Esophagus squamous epithelium (tissue), 5 donors: Measurements from ENCODE around the gene CDKN2A. TPM values are rescaled to one million over a fixed set of nuclear protein-coding genes. Genes with fewer than 3 reads are reported as not detected.

Source experiments
- DNase-seq: peaks from one replicate; lab custom pipeline; 2025; lab: John Stamatoyannopoulos, UW
- H3K27ac ChIP-seq, 4 donors: fragments of 200-600 bp; sonication (generic); one replicate each; pipeline ENCODE4 v1.5.1; 2016 to 2019; ENCODE audit warnings: mild to moderate bottlenecking in 1 of 4
- H3K27me3 ChIP-seq, 4 donors: fragments of 200-600 bp; sonication (generic); 1 replicate in 3 of 4; 2 replicates in 1 of 4; pipeline versions ENCODE4 v1.5.1 to v1.6.0; 2017 to 2021; ENCODE audit warnings: antibody characterized with exemption in 1 of 4
- H3K36me3 ChIP-seq, 3 donors: fragments of 200-600 bp; sonication (generic); one replicate each; pipeline ENCODE4 v1.5.1; 2016 to 2019
- H3K4me1 ChIP-seq, 3 donors: fragments of 200-600 bp; sonication (generic); one replicate each; pipeline ENCODE4 v1.5.1; 2017 to 2019
- H3K4me3 ChIP-seq, 4 donors: fragments of 200-600 bp; sonication (generic); 1 replicate in 3 of 4; 2 replicates in 1 of 4; pipeline ENCODE4 v1.5.1; 2016 to 2019; ENCODE audit warnings: mild to moderate bottlenecking in 2 of 4, moderate library complexity in 1 of 4
- H3K9me3 ChIP-seq, 3 donors: fragments of 200-600 bp; sonication (generic); one replicate each; pipeline ENCODE4 v1.5.1; 2016 to 2019
- POLR2A ChIP-seq, 4 donors: fragments of 450-650 bp; IDR thresholded peaks; one replicate each; pipeline ENCODE4 v1.6.1; 2017; ENCODE audit warnings: antibody characterized with exemption in 4 of 4, mild to moderate bottlenecking in 4 of 4, moderate library complexity in 3 of 4
- WGBS, 2 donors: methylation state at CpG; one replicate each; pipeline ENCODE4 v1.1.5; 2018; 5-methylcytosine and 5-hydroxymethylcytosine counted together
- intact Hi-C: fragments of 100-400 bp; cut with DNase I; formaldehyde crosslinking; loops from one replicate; pipeline ENCODE4 v1.15.0; 2022
- total RNA-seq, 4 donors: library from RNA; depleted of rRNA; stranded (reverse); fragments of >200 nt; gene quantifications; one replicate each; pipeline ENCODE4 v1.1.0, GENCODE V29; 2016
- TF ChIP-seq, protein P1 (sequence below), 6 experiments: fragments of 450-650 bp in 4 of 6; fragments of 200-600 bp in 2 of 6; sonication (generic) in 2 of 6; IDR thresholded peaks; one replicate each; pipeline ENCODE4 v1.5.1; 2016 to 2019; ENCODE audit warnings: antibody characterized with exemption in 6 of 6, mild to moderate bottlenecking in 4 of 6, moderate library complexity in 4 of 6
- donor health status: DM: yes; HTN: yes; CAD: no.

The CDKN2A gene
- 10 to 100 TPM in 1 of 4 donors, 1 to 10 TPM in 3; 1.5 to 20.2 (median 7.1) TPM for total RNA-seq

DNA sequence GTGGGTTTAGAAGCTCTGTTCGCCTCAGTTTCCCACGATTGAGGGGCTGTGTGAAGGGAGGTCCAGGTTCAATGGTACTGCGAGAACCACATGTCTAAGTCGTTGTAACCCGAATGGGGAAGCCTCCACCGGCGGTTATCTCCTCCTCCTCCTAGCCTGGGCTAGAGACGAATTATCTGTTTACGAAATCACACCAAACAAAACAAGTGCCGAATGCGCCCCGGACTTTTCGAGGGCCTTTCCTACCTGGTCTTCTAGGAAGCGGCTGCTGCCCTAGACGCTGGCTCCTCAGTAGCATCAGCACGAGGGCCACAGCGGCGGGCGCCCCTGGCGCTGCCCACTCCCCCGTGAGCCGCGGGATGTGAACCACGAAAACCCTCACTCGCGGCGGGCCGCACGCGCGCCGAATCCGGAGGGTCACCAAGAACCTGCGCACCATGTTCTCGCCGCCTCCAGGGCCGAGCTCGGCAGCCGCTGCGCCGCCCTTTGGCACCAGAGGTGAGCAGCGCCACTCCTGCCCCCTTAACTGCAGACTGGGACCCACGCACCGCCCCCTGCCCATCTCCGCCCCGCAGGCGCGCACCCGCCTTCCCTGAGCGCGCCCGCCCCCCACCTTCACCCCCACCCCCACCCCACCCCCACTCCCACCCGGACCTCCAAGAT, at the start of gene CDKN2A:
Gene CDKN2A, minus strand, starts transcription at position 500 of the 663 bp plus-strand sequence.
- 15 to 43% methylated on average over 1 to 15 of the region's 53 CpGs for WGBS, 2 donors
- no peak for DNase-seq
- peak in 1 of 4 donors; percentile 13 for TF ChIP-seq POLR2A (IDR thresholded peaks at IDR 0.05)
- TF ChIP-seq, protein P1, sequence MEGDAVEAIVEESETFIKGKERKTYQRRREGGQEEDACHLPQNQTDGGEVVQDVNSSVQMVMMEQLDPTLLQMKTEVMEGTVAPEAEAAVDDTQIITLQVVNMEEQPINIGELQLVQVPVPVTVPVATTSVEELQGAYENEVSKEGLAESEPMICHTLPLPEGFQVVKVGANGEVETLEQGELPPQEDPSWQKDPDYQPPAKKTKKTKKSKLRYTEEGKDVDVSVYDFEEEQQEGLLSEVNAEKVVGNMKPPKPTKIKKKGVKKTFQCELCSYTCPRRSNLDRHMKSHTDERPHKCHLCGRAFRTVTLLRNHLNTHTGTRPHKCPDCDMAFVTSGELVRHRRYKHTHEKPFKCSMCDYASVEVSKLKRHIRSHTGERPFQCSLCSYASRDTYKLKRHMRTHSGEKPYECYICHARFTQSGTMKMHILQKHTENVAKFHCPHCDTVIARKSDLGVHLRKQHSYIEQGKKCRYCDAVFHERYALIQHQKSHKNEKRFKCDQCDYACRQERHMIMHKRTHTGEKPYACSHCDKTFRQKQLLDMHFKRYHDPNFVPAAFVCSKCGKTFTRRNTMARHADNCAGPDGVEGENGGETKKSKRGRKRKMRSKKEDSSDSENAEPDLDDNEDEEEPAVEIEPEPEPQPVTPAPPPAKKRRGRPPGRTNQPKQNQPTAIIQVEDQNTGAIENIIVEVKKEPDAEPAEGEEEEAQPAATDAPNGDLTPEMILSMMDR (IDR thresholded peaks at IDR 0.05) = no peak
- peaks cover 4 to 28% (median 5%) of the 10 kb centered on the region in 3 donors for H3K4me1 ChIP-seq
- H3K27ac ChIP-seq = peak within 1 kb of the TSS; percentile 81 to 92 (median 84)
- intact Hi-C loops = loop anchor here (10.0 kb wide), 1 partner anchor 179 kb away; no protein-coding TSS in a partner anchor
- H3K9me3 ChIP-seq = no peaks in the 10 kb centered on the region
- H3K27me3 ChIP-seq = peaks cover 0 to 83% (median 9%) of the 10 kb centered on the region in 4 donors
- peak within 1 kb of the TSS; percentile 76 to 90 (median 78) for H3K4me3 ChIP-seq
- no peaks in the 10 kb centered on the region for H3K36me3 ChIP-seq

DNA sequence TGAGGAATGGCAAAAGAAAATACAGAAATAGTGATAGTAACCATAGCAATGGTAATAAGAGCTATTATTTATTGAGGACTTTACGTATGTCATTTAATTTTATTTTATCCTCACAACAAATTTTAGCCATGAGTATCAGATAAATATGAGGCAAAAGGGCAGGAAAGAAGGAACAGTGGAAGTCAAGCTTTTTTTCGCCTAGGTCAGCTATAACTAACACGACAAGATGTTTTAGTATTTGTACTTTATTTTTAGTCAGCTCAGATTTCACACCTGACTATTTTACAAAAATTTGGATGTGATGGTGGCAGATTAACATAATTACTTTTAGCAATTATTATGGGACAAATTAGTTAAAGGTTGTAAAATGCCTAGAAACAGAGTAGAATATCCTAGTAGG, 49.7 kb upstream of the CDKN2A start:
- H3K4me3 ChIP-seq = no peak overlapping the region
- TF ChIP-seq, protein P1 (IDR thresholded peaks at IDR 0.05) = no peak
- TF ChIP-seq POLR2A (IDR thresholded peaks at IDR 0.05) = no peak
- H3K27ac ChIP-seq = no peak overlapping the region
- no peaks in the 10 kb centered on the region for H3K27me3 ChIP-seq
- DNase-seq = no peak
- peaks cover 0 to 43% (median 4%) of the 10 kb centered on the region in 3 donors for H3K4me1 ChIP-seq
- WGBS, 2 donors = 43 to 61% methylated on average over 3 of the region's 3 CpGs
- no peaks in the 10 kb centered on the region for H3K36me3 ChIP-seq
- no peaks in the 10 kb centered on the region for H3K9me3 ChIP-seq
- intact Hi-C loops = no loop called here

DNA sequence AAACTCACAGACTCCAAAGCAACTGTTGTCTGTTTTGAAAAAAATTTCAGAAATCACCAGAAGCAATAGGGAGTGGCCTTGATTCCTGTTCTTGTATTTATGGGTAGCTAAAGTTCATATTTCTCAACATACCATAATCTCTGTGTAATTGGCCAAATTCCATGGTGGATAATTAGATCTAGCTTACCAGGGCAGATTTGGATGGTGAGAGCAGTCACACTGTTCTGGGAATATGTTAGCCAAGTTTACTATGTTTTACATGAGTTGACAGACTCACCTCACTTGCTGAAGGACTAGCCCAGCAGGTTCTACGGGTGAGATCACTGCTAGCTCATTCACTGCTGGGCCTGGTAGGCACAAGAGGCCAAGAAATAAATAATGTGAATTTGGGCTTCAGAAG, 47.6 kb upstream of the CDKN2A start:
- WGBS, 2 donors = 23 to 33% methylated on average over 1 of the region's 1 CpG
- TF ChIP-seq, protein P1 (IDR thresholded peaks at IDR 0.05) = no peak
- no peak for TF ChIP-seq POLR2A (IDR thresholded peaks at IDR 0.05)
- Histone ChIP-seq H3K27me3 (no peaks in the 10 kb centered on the region), H3K4me1 (peaks cover 0 to 64% (median 15%) of the 10 kb centered on the region in 3 donors), H3K36me3 (no peaks in the 10 kb centered on the region), H3K4me3 (no peak overlapping the region), H3K27ac (peak overlapping the region; percentile 17 to 83 (median 64)), H3K9me3 (no peaks in the 10 kb centered on the region)
- DNase-seq = no peak
- intact Hi-C loops = no loop called here

DNA sequence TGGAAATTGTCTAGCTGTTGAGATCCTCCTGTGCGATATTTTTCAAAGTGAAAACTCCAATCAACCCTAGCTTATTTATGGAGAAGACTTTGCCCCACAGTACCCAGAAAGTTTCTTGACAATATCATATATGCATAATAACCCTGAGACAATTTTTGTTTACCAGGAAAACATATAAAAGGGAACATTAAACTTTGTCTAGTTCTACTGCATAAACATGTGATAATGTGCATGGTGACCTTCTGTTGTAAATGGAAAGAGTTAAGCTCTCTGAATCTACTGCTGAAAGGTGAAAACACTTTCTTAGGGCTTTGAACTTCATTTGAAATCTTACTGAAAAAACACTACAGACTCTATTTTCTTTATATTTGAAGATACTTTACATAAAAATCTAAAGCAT, 47.2 kb upstream of the CDKN2A start:
- peak overlapping the region in 3 of 4 donors; percentile 49 to 83 (median 78) for H3K27ac ChIP-seq
- H3K27me3 ChIP-seq = no peaks in the 10 kb centered on the region
- no peak overlapping the region for H3K4me3 ChIP-seq
- TF ChIP-seq, protein P1 (IDR thresholded peaks at IDR 0.05) = no peak
- TF ChIP-seq POLR2A (IDR thresholded peaks at IDR 0.05) = no peak
- DNase-seq = no peak
- H3K36me3 ChIP-seq = no peaks in the 10 kb centered on the region
- 87 to 90% methylated on average over 1 of the region's 1 CpG for WGBS, 2 donors
- no peaks in the 10 kb centered on the region for H3K9me3 ChIP-seq
- intact Hi-C loops = no loop called here
- H3K4me1 ChIP-seq = peaks cover 0 to 69% (median 19%) of the 10 kb centered on the region in 3 donors

DNA sequence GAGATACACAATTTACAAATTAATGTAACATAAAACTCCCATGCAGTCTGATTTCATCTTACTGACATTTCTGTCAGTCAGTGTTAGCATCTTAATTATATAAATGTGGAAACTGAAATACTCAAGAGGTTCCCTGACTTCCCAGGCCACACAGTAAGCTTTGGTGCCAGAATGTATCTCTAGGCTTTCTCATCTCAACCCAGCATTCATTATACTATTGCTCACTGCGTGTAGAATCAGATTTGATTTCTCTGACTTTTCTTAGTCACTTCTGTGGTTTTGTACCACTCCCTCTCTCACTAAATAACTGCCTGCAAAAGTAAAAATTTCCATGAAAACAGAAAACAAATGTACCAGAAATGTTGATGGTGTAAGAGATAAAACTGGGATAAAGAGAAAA, 46.6 kb upstream of the CDKN2A start:
- peaks cover 0 to 75% (median 19%) of the 10 kb centered on the region in 3 donors for H3K4me1 ChIP-seq
- intact Hi-C loops = no loop called here
- 24 to 35% methylated on average over 1 of the region's 1 CpG for WGBS, 2 donors

More for the DNA sequence above, 46.6 kb upstream of the CDKN2A start:
- no peak for DNase-seq
- TF ChIP-seq, protein P1 (IDR thresholded peaks at IDR 0.05) = no peak
- no peak for TF ChIP-seq POLR2A (IDR thresholded peaks at IDR 0.05)
- Histone ChIP-seq H3K36me3 (no peaks in the 10 kb centered on the region), H3K9me3 (no peaks in the 10 kb centered on the region), H3K4me3 (no peak overlapping the region), H3K27ac (peak overlapping the region; percentile 20 to 83 (median 64)), H3K27me3 (no peaks in the 10 kb centered on the region)
